ENCODE data around the gene RRP8. TPM values are rescaled to one million over a fixed set of nuclear protein-coding genes. Genes with fewer than 3 reads are reported as not detected.

Gene RRP8
- polyA plus RNA-seq, 1 experiment = 9.9 TPM

DNA sequence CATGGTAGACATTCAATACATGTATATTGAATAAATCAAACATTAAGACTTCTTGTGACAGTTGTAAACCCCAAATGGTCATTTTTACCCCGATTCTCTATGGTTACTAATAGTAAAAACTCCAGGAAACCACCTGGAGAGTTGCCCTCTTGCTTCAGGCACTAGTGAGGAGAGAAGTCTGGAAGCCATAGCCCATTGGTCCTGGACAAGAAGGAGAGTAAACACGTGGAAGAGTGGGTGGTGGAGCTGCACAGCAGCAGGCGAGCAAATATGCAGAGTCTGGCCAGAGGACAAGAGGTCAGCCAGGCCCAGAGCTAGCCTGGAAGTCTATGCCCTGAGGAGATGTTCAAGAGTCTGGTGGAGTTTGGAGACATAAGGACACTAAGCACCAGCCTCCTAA, 34.5 kb upstream of the RRP8 start:
- ChIA-PET POLR2A (no interaction called here), CTCF (interaction anchor here (0.6 to 1.4 kb wide), 2 partner anchors 8 to 45 kb away, joined by 4 read pairs; partner anchors contain the start of gene MRPL17)
- TF ChIP-seq, protein P1, sequence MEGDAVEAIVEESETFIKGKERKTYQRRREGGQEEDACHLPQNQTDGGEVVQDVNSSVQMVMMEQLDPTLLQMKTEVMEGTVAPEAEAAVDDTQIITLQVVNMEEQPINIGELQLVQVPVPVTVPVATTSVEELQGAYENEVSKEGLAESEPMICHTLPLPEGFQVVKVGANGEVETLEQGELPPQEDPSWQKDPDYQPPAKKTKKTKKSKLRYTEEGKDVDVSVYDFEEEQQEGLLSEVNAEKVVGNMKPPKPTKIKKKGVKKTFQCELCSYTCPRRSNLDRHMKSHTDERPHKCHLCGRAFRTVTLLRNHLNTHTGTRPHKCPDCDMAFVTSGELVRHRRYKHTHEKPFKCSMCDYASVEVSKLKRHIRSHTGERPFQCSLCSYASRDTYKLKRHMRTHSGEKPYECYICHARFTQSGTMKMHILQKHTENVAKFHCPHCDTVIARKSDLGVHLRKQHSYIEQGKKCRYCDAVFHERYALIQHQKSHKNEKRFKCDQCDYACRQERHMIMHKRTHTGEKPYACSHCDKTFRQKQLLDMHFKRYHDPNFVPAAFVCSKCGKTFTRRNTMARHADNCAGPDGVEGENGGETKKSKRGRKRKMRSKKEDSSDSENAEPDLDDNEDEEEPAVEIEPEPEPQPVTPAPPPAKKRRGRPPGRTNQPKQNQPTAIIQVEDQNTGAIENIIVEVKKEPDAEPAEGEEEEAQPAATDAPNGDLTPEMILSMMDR (IDR thresholded peaks at IDR 0.05; ENCODE audit: insufficient read depth, low read depth, low read length) = no peak
- no peaks in the 10 kb centered on the region for H3K27me3 ChIP-seq (ENCODE audit: control insufficient read depth, insufficient read depth, low read length)
- no peak overlapping the region for H3K4me3 ChIP-seq (ENCODE audit: low read depth, low read length)
- peak; percentile 94 for DNase-seq (ENCODE audit: low read depth)
- peaks cover 2% of the 10 kb centered on the region; the same call in 1 of the 2 replicates for H3K36me3 ChIP-seq (ENCODE audit: control insufficient read depth, insufficient read depth, low read length)

GRCh38 chr11:6636480-6636879, 33.1 kb upstream of the RRP8 start:
- Histone ChIP-seq H3K4me3 (ENCODE audit: low read depth, low read length) (no peak overlapping the region), H3K36me3 (ENCODE audit: control insufficient read depth, insufficient read depth, low read length) (peaks cover 4% of the 10 kb centered on the region; the same call in 1 of the 2 replicates), H3K27me3 (ENCODE audit: control insufficient read depth, insufficient read depth, low read length) (no peaks in the 10 kb centered on the region)
- DNase-seq (ENCODE audit: low read depth) = no peak
- CTCF ChIA-PET = interaction anchor here (0.9 to 1.4 kb wide), 3 partner anchors 10 to 105 kb away, joined by 3 to 4 read pairs (median 3); no protein-coding TSS in a partner anchor
- POLR2A ChIA-PET = no interaction called here
- TF ChIP-seq, protein P1 (IDR thresholded peaks at IDR 0.05; ENCODE audit: insufficient read depth, low read depth, low read length) = no peak

DNA sequence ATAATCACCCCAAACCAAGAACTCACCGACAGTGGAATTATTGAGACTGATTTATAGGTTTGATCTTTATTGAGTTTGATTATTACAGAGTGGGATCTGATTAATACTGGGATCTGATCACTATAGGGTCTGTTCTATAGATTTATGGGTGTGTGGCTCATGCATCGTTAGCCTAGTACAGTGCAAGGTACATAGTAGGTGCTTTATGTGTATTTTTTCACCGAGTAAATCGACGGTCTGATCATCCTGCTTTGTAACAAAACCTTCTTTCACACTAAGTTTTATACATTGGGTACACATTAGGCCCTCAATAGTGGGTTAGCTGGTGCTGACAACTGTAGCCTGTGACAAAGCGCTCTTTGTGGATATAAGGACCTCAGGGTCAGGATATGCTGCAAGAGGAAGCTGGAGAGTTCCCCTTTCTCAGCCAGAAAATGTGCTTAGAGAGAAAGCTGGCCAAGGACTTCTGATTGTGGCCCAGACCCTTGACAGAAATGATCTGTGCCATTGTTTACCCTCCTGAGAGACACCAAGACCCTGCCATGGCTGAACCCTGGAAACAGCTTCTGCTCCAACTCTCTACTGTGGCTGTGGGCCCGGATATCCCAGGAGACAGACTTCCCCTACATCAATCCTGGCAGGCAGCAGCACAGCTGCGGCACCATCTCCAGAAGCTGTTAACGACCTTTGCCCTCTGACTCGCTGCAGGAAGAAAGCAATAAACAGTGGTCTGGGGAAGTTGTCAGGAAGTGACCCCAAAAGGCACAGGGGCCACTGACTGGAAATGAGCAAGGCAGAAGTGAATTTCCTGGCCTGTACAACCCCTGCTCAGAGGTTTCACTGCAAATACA, 31.9 kb upstream of the RRP8 start:
- POLR2A ChIA-PET = no interaction called here
- CTCF ChIA-PET = interaction anchor here (0.6 to 1.3 kb wide), 5 partner anchors 12 to 48 kb away, joined by 3 to 5 read pairs (median 4); partner anchors contain the start of genes MRPL17 and TPP1
- TF ChIP-seq, protein P1 (IDR thresholded peaks at IDR 0.05; ENCODE audit: insufficient read depth, low read depth, low read length) = no peak

GRCh38 chr11:6634534-6634933, 31.1 kb upstream of the RRP8 start:
- CTCF ChIA-PET = interaction anchor here (1.3 kb wide), 1 partner anchor 11 kb away, joined by 3 read pairs; no protein-coding TSS in a partner anchor

More for the DNA sequence above, 31.9 kb upstream of the RRP8 start:
- DNase-seq (ENCODE audit: low read depth) = no peak
- Histone ChIP-seq H3K4me3 (ENCODE audit: low read depth, low read length) (no peak overlapping the region), H3K27me3 (ENCODE audit: control insufficient read depth, insufficient read depth, low read length) (no peaks in the 10 kb centered on the region), H3K36me3 (ENCODE audit: control insufficient read depth, insufficient read depth, low read length) (peaks cover 6% of the 10 kb centered on the region)

More at GRCh38 chr11:6634534-6634933, 31.1 kb upstream of the RRP8 start:
- Histone ChIP-seq H3K36me3 (ENCODE audit: control insufficient read depth, insufficient read depth, low read length) (peaks cover 6% of the 10 kb centered on the region), H3K4me3 (ENCODE audit: low read depth, low read length) (no peak overlapping the region), H3K27me3 (ENCODE audit: control insufficient read depth, insufficient read depth, low read length) (no peaks in the 10 kb centered on the region)
- TF ChIP-seq, protein P1 (IDR thresholded peaks at IDR 0.05; ENCODE audit: insufficient read depth, low read depth, low read length) = no peak
- no peak for DNase-seq (ENCODE audit: low read depth)
- POLR2A ChIA-PET = no interaction called here

Data from BJ (cell line).